HepG2 (cell line): Measurements from ENCODE around the gene GCHFR. TPM values are rescaled to one million over a fixed set of nuclear protein-coding genes. Genes with fewer than 3 reads are reported as not detected.
A peak's percentile ranks its signal among the peaks of the same experiment; 100 is the strongest.

Experiments used
- DR1 ChIP-seq: sonication (generic); formaldehyde crosslinking; IDR thresholded peaks from 2 replicates; pipeline ENCODE4 v1.8.0; 2021; ENCODE audit warnings: mild to moderate bottlenecking, missing genetic modification reagents, inconsistent platforms
- ELF3 ChIP-seq: IDR thresholded peaks from 2 replicates; pipeline ENCODE4 v1.6.1; 2016; ENCODE audit warnings: missing genetic modification reagents, missing compliant biosample characterization
- JUNB ChIP-seq: sonication (generic); formaldehyde crosslinking; IDR thresholded peaks from 2 replicates; pipeline ENCODE4 v1.8.0; 2022; ENCODE audit warnings: missing genetic modification reagents, mild to moderate bottlenecking, borderline replicate concordance
- KLF16 ChIP-seq, 2 experiments: sonication (generic) in 1 of 2; formaldehyde crosslinking in 1 of 2; IDR thresholded peaks; 2 replicates each; pipeline versions ENCODE4 v1.6.1 to v1.8.0; 2016 to 2023; ENCODE audit warnings: missing genetic modification reagents in 2 of 2, missing compliant biosample characterization in 1 of 2
- MBD4 ChIP-seq: IDR thresholded peaks from 2 replicates; pipeline ENCODE4 v1.6.1; 2012; ENCODE audit warnings: low read length, inconsistent platforms, borderline replicate concordance
- MBNL3 ChIP-seq: fragments of 250-450 bp; sonication (Bioruptor Pico); conservative IDR thresholded peaks from 2 replicates; pipeline ENCODE4 v1.8.0; 2022; ENCODE audit warnings: mild to moderate bottlenecking, inconsistent platforms
- RARG ChIP-seq: sonication (generic); formaldehyde crosslinking; IDR thresholded peaks from 2 replicates; pipeline ENCODE4 v1.4.0; 2020; ENCODE audit warnings: low read depth, mild to moderate bottlenecking, missing genetic modification reagents
- SCMH1 ChIP-seq: sonication (generic); formaldehyde crosslinking; IDR thresholded peaks from 2 replicates; pipeline ENCODE4 v1.9.0; 2021; ENCODE audit warnings: missing genetic modification reagents, mild to moderate bottlenecking, borderline replicate concordance
- ZNF225 ChIP-seq: sonication (generic); formaldehyde crosslinking; IDR thresholded peaks from 2 replicates; pipeline ENCODE4 v1.4.0; 2020; ENCODE audit warnings: mild to moderate bottlenecking, missing genetic modification reagents
- ZNF441 ChIP-seq: sonication (generic); formaldehyde crosslinking; IDR thresholded peaks from 2 replicates; pipeline ENCODE4 v1.7.0; 2021; ENCODE audit warnings: missing genetic modification reagents, borderline replicate concordance
- ZNF607 ChIP-seq: sonication (generic); formaldehyde crosslinking; IDR thresholded peaks from 2 replicates; pipeline ENCODE4 v1.5.1; 2020; ENCODE audit warnings: missing genetic modification reagents, mild to moderate bottlenecking, borderline replicate concordance
- ZNF775 ChIP-seq: sonication (generic); formaldehyde crosslinking; IDR thresholded peaks from 2 replicates; pipeline ENCODE4 v1.4.0; 2020; ENCODE audit warnings: missing genetic modification reagents, mild to moderate bottlenecking, moderate library complexity, borderline replicate concordance
- ZNF776 ChIP-seq: sonication (generic); formaldehyde crosslinking; IDR thresholded peaks from 2 replicates; pipeline ENCODE4 v1.4.0; 2020; ENCODE audit warnings: mild to moderate bottlenecking, missing genetic modification reagents
- polyA plus RNA-seq, 8 experiments: library from polyadenylated mRNA; depleted of rRNA in 3 of 8; stranded (reverse) in 7 of 8; unstranded in 1 of 8; fragments of >200 nt; fragmentation: Illumina TruSeq in 4 of 8; extraction: Trizol in 4 of 8; gene quantifications; 2 replicates each; pipeline versions ENCODE4 v1.2.1 to v1.2.3, GENCODE V29; 2011 to 2016; ENCODE audit warnings: low read depth in 4 of 8, missing spikeins in 1 of 8, mixed read lengths in 1 of 8; ENCODE audit not compliant: insufficient read depth in 1 of 8
- total RNA-seq, 5 experiments: library from RNA; depleted of rRNA; stranded (reverse); fragments of >200 nt; fragmentation: Illumina TruSeq; extraction: Trizol; gene quantifications; 2 replicates each; pipeline ENCODE4 v1.2.3, GENCODE V29; 2016; ENCODE audit warnings: low read depth in 1 of 5
- TF ChIP-seq, protein P1 (sequence below): sonication (generic); formaldehyde crosslinking; IDR thresholded peaks from 2 replicates; pipeline ENCODE4 v1.4.0; 2020; ENCODE audit warnings: missing genetic modification reagents
- TF ChIP-seq, protein P2 (sequence below): sonication (generic); formaldehyde crosslinking; IDR thresholded peaks from 2 replicates; pipeline ENCODE4 v1.4.0; 2020; ENCODE audit warnings: missing genetic modification reagents, borderline replicate concordance

Gene GCHFR
- total and polyA plus RNA-seq, 2 of the 13 experiments (the other 11 are each of a cell fraction or from before 2014, with no cell fraction given): 51.5 to 92.4 TPM

DNA sequence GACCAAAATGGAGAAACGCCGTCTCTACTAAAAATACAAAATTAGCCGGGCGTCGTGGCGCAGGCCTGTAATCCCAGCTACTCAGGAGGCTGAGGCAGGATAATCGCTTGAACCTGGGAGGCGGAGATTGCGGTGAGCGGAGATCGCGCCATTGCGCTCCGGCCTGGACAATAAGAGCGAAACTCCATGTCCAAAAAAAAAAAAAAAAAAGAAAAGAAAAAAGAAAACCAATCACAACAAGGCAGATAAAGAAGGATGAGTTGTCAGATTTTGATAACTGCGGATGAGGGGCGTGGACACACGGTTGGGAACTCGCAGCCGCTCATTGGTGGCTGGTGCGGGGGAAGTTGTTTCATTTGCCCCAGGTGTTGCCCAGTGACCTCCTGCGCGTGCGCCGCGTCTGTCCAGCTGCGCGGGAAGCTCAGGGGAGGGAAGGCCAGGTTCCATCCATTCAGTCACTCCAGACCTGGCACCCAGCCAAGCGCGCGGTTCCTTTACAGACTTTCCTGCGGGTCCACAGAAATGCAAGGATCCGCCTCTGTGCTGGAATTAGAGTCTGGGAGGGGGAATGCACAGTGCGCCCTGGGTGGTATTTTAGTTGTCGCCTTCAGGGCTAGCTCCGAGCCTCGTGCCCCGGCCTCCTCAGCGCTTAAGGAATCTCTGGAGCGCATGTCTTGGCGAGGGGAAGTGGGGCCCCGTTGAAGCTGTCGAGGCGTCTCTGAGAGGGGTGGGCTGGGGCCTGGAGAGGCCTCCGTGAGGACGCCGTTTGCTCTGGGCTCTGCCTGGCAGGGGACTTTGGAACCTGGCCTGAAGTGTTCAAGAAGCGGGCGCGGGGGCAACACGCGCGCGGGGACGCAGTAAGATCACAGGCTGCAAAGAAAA, 708 bp upstream of the GCHFR start (continued):
- TF ChIP-seq ZNF776 (CRISPR knock-in tag) (no peak), ZNF607 (no peak; the same call in 1 of the 2 replicates), KLF16 (CRISPR knock-in tag; IDR thresholded peaks at IDR 0.05) (no peak), ZNF775 (no peak), ZNF225 (0 out of 2 replicates have a peak, but pooled peaks have one; percentile 20), SCMH1 (CRISPR knock-in tag) (no peak), MBD4 (no peak), RARG (no peak), MBNL3 (CRISPR knock-in tag) (no peak), DR1 (CRISPR knock-in tag) (peak; percentile 28; the same call in 1 of the 2 replicates), ZNF441 (CRISPR knock-in tag) (peak; percentile 20; the same call in 1 of the 2 replicates), JUNB (CRISPR knock-in tag) (peak; percentile 73; the same call in 1 of the 2 replicates), ELF3 (CRISPR knock-in tag) (0 out of 2 replicates have a peak, but pooled peaks have one; percentile 19)
- TF ChIP-seq, protein P1, sequence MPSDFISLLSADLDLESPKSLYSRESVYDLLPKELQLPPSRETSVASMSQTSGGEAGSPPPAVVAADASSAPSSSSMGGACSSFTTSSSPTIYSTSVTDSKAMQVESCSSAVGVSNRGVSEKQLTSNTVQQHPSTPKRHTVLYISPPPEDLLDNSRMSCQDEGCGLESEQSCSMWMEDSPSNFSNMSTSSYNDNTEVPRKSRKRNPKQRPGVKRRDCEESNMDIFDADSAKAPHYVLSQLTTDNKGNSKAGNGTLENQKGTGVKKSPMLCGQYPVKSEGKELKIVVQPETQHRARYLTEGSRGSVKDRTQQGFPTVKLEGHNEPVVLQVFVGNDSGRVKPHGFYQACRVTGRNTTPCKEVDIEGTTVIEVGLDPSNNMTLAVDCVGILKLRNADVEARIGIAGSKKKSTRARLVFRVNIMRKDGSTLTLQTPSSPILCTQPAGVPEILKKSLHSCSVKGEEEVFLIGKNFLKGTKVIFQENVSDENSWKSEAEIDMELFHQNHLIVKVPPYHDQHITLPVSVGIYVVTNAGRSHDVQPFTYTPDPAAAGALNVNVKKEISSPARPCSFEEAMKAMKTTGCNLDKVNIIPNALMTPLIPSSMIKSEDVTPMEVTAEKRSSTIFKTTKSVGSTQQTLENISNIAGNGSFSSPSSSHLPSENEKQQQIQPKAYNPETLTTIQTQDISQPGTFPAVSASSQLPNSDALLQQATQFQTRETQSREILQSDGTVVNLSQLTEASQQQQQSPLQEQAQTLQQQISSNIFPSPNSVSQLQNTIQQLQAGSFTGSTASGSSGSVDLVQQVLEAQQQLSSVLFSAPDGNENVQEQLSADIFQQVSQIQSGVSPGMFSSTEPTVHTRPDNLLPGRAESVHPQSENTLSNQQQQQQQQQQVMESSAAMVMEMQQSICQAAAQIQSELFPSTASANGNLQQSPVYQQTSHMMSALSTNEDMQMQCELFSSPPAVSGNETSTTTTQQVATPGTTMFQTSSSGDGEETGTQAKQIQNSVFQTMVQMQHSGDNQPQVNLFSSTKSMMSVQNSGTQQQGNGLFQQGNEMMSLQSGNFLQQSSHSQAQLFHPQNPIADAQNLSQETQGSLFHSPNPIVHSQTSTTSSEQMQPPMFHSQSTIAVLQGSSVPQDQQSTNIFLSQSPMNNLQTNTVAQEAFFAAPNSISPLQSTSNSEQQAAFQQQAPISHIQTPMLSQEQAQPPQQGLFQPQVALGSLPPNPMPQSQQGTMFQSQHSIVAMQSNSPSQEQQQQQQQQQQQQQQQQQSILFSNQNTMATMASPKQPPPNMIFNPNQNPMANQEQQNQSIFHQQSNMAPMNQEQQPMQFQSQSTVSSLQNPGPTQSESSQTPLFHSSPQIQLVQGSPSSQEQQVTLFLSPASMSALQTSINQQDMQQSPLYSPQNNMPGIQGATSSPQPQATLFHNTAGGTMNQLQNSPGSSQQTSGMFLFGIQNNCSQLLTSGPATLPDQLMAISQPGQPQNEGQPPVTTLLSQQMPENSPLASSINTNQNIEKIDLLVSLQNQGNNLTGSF (CRISPR knock-in tag): peak; percentile 48; the same call in 1 of the 2 replicates
- TF ChIP-seq, protein P2, sequence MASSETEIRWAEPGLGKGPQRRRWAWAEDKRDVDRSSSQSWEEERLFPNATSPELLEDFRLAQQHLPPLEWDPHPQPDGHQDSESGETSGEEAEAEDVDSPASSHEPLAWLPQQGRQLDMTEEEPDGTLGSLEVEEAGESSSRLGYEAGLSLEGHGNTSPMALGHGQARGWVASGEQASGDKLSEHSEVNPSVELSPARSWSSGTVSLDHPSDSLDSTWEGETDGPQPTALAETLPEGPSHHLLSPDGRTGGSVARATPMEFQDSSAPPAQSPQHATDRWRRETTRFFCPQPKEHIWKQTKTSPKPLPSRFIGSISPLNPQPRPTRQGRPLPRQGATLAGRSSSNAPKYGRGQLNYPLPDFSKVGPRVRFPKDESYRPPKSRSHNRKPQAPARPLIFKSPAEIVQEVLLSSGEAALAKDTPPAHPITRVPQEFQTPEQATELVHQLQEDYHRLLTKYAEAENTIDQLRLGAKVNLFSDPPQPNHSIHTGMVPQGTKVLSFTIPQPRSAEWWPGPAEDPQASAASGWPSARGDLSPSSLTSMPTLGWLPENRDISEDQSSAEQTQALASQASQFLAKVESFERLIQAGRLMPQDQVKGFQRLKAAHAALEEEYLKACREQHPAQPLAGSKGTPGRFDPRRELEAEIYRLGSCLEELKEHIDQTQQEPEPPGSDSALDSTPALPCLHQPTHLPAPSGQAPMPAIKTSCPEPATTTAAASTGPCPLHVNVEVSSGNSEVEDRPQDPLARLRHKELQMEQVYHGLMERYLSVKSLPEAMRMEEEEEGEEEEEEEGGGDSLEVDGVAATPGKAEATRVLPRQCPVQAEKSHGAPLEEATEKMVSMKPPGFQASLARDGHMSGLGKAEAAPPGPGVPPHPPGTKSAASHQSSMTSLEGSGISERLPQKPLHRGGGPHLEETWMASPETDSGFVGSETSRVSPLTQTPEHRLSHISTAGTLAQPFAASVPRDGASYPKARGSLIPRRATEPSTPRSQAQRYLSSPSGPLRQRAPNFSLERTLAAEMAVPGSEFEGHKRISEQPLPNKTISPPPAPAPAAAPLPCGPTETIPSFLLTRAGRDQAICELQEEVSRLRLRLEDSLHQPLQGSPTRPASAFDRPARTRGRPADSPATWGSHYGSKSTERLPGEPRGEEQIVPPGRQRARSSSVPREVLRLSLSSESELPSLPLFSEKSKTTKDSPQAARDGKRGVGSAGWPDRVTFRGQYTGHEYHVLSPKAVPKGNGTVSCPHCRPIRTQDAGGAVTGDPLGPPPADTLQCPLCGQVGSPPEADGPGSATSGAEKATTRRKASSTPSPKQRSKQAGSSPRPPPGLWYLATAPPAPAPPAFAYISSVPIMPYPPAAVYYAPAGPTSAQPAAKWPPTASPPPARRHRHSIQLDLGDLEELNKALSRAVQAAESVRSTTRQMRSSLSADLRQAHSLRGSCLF (CRISPR knock-in tag): peak; percentile 15; the same call in 1 of the 2 replicates
